ENCODE measurements around the gene DIAPH3. TPM values are rescaled to one million over a fixed set of nuclear protein-coding genes. Genes with fewer than 3 reads are reported as not detected.

Gene DIAPH3
- total and polyA plus RNA-seq, 2 donors (not counting 1 experiment from before 2014, with no cell fraction given) = 0.03 to 0.10 TPM

DNA sequence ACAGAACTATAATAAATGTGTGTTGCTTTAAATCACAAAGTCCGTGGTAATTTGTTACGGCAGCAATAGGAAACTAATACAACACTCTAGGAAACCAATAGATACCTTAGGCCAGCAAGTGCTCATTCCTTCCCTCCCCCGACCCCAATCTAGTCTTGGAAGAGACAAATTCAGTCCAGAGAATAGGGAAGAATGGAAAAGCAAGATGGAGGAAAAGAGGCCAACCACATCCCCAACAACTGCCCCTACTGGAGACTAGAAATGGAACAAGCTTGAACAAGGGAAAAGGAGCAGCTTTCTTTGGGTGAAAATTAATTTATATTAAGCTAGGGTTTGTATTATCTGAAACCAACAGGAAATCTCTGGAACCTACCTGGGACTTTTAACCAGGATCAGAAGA is 54.4 kb downstream of the DIAPH3 start:
- H3K27ac ChIP-seq (ENCODE audit: low read length in 2 of 2) = no peak overlapping the region
- no peak overlapping the region for H3K9ac ChIP-seq (ENCODE audit: low read length)
- intact Hi-C loops (cut with micrococcal nuclease) = no loop called here
- Mint-ChIP-seq H3K4me1 (no peaks in the 10 kb centered on the region), H3K9me3 (ENCODE audit: insufficient read depth) (peaks cover 3% of the 10 kb centered on the region), H3K27ac (no peak overlapping the region), H3K4me3 (no peak overlapping the region), H3K27me3 (no peaks in the 10 kb centered on the region)
- H4K20me1 ChIP-seq (ENCODE audit: control insufficient read depth, insufficient read depth, low read length, poor library complexity, severe bottlenecking) = no peaks in the 10 kb centered on the region
- no peak overlapping the region for H2AFZ ChIP-seq (ENCODE audit: insufficient read depth, low read depth, low read length, poor library complexity, severe bottlenecking)
- no peak for DNase-seq
- H3K36me3 ChIP-seq (replicated peaks in 1 of 2; ENCODE audit: control extremely low read depth in 1 of 2, control insufficient read depth in 1 of 2, extremely low read depth in 1 of 2, insufficient read depth in 2 of 2, low read length in 1 of 2) = no peaks in the 10 kb centered on the region
- TF ChIP-seq, protein P1, sequence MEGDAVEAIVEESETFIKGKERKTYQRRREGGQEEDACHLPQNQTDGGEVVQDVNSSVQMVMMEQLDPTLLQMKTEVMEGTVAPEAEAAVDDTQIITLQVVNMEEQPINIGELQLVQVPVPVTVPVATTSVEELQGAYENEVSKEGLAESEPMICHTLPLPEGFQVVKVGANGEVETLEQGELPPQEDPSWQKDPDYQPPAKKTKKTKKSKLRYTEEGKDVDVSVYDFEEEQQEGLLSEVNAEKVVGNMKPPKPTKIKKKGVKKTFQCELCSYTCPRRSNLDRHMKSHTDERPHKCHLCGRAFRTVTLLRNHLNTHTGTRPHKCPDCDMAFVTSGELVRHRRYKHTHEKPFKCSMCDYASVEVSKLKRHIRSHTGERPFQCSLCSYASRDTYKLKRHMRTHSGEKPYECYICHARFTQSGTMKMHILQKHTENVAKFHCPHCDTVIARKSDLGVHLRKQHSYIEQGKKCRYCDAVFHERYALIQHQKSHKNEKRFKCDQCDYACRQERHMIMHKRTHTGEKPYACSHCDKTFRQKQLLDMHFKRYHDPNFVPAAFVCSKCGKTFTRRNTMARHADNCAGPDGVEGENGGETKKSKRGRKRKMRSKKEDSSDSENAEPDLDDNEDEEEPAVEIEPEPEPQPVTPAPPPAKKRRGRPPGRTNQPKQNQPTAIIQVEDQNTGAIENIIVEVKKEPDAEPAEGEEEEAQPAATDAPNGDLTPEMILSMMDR (IDR thresholded peaks at IDR 0.05) = no peak
- no peak for TF ChIP-seq EZH2 (IDR thresholded peaks at IDR 0.05; ENCODE audit: borderline replicate concordance, insufficient read depth, low read depth, low read length, poor library complexity, severe bottlenecking)
- POLR2A ChIA-PET = no interaction called here
- H3K27me3 ChIP-seq (replicated peaks in 1 of 4; ENCODE audit: control extremely low read depth in 1 of 4, control insufficient read depth in 3 of 4, insufficient read depth in 4 of 4, low read length in 3 of 4) = no peaks in the 10 kb centered on the region
- H3K9me3 ChIP-seq (ENCODE audit: control extremely low read depth in 1 of 3, control insufficient read depth in 2 of 3, insufficient read depth in 1 of 3, low read length in 2 of 3) = peaks cover 0 to under 1% (median 0%) of the 10 kb centered on the region in 3 donors
- no peaks in the 10 kb centered on the region for H3K79me2 ChIP-seq (ENCODE audit: control insufficient read depth, insufficient read depth, low read length)
- CTCF ChIA-PET = interaction anchor here (0.6 kb wide), 1 partner anchor 342 kb away, joined by 3 read pairs; no protein-coding TSS in a partner anchor
- H3K4me3 ChIP-seq (ENCODE audit: control extremely low read depth in 1 of 5, extremely low read depth in 1 of 5, insufficient read depth in 1 of 5, low read depth in 2 of 5, low read length in 4 of 5) = no peak overlapping the region
- ATAC-seq (ENCODE audit: low read depth) = no peak
- no peaks in the 10 kb centered on the region for H3K4me1 ChIP-seq (ENCODE audit: control insufficient read depth in 2 of 2, insufficient read depth in 2 of 2, low read length in 2 of 2)
- H3K4me2 ChIP-seq (replicated peaks; ENCODE audit: low read depth, low read length, poor library complexity, severe bottlenecking) = no peak overlapping the region
- WGBS (ENCODE audit: insufficient coverage) = no CpG with 5 or more reads among the region's 3 CpGs

DNA sequence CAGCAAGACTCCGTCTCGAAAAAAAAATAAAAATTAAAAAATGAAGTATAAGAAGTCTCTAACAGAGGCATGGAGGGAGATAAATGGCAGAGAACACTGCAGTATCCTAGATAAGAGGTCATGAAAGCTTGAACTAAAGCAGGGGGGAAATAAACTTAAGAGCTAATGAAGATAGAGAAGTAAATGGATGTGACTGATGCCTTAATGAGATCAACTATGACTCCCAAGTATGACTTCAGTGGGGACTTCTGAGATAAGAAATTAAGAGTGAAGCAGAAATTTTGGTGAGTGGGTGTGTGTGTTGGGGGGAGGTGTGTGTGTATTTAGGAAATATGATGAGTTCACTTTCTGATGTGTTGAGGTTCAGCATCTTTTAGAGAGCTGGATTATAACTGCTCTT is 55.1 kb downstream of the DIAPH3 start:
- H3K9me3 Mint-ChIP-seq (ENCODE audit: insufficient read depth) = no peaks in the 10 kb centered on the region
- H3K4me3 ChIP-seq (ENCODE audit: control extremely low read depth in 1 of 5, extremely low read depth in 1 of 5, insufficient read depth in 1 of 5, low read depth in 2 of 5, low read length in 4 of 5) = no peak overlapping the region
- no peak overlapping the region for H2AFZ ChIP-seq (ENCODE audit: insufficient read depth, low read depth, low read length, poor library complexity, severe bottlenecking)
- TF ChIP-seq EZH2 (IDR thresholded peaks at IDR 0.05; ENCODE audit: borderline replicate concordance, insufficient read depth, low read depth, low read length, poor library complexity, severe bottlenecking) = no peak
- TF ChIP-seq, protein P1 (IDR thresholded peaks at IDR 0.05) = no peak
- WGBS (ENCODE audit: insufficient coverage) = 90% methylated on average over 2 of the region's 2 CpGs
- DNase-seq (no peak), ATAC-seq (ENCODE audit: low read depth) (no peak)
- no peaks in the 10 kb centered on the region for H3K27me3 Mint-ChIP-seq
- no peak overlapping the region for H3K4me3 Mint-ChIP-seq
- H3K4me1 ChIP-seq (ENCODE audit: control insufficient read depth in 2 of 2, insufficient read depth in 2 of 2, low read length in 2 of 2) = no peaks in the 10 kb centered on the region
- no peaks in the 10 kb centered on the region for H3K9me3 ChIP-seq (ENCODE audit: control extremely low read depth in 1 of 3, control insufficient read depth in 2 of 3, insufficient read depth in 1 of 3, low read length in 2 of 3)
- intact Hi-C loops (cut with micrococcal nuclease) = no loop called here
- H3K4me2 ChIP-seq (replicated peaks; ENCODE audit: low read depth, low read length, poor library complexity, severe bottlenecking) = no peak overlapping the region
- H3K9ac ChIP-seq (ENCODE audit: low read length) = no peak overlapping the region
- no peaks in the 10 kb centered on the region for H3K27me3 ChIP-seq (replicated peaks in 1 of 4; ENCODE audit: control extremely low read depth in 1 of 4, control insufficient read depth in 3 of 4, insufficient read depth in 4 of 4, low read length in 3 of 4)
- no peak overlapping the region for H3K27ac Mint-ChIP-seq
- H3K36me3 ChIP-seq (replicated peaks in 1 of 2; ENCODE audit: control extremely low read depth in 1 of 2, control insufficient read depth in 1 of 2, extremely low read depth in 1 of 2, insufficient read depth in 2 of 2, low read length in 1 of 2) = no peaks in the 10 kb centered on the region
- no peaks in the 10 kb centered on the region for H4K20me1 ChIP-seq (ENCODE audit: control insufficient read depth, insufficient read depth, low read length, poor library complexity, severe bottlenecking)
- ChIA-PET CTCF (no interaction called here), POLR2A (no interaction called here)
- H3K4me1 Mint-ChIP-seq = no peaks in the 10 kb centered on the region
- no peaks in the 10 kb centered on the region for H3K79me2 ChIP-seq (ENCODE audit: control insufficient read depth, insufficient read depth, low read length)
- no peak overlapping the region for H3K27ac ChIP-seq (ENCODE audit: low read length in 2 of 2)
